NCI-H2171 treated with DMSO at 0.1 percent for 48 hours (cell line): ENCODE measurements around the gene RNF141.

Experiments
- DNase-seq: peaks from one replicate; lab custom pipeline; 2025; lab: John Stamatoyannopoulos, UW

RNF141 gene

GRCh38 chr11:10498022-10498400 lies 43.0 kb downstream of the RNF141 start:
- no peak for DNase-seq

GRCh38 chr11:10497371-10498021 lies 43.5 kb downstream of the RNF141 start:
- DNase-seq, result no peak

- DNase-seq, result no peak
These were observed 44.6 kb downstream of the RNF141 start for GRCh38 chr11:10496296-10496936.

- no peak for DNase-seq
These were observed 45.6 kb downstream of the RNF141 start for GRCh38 chr11:10495464-10495786.

- DNase-seq, result no peak
These were observed 46.1 kb downstream of the RNF141 start for GRCh38 chr11:10494636-10495463.

GRCh38 chr11:10493041-10493663 lies 47.8 kb downstream of the RNF141 start:
- DNase-seq, result no peak

GRCh38 chr11:10492084-10492483 lies 48.9 kb downstream of the RNF141 start:
- no peak for DNase-seq

- DNase-seq, result no peak
These were observed 50.4 kb downstream of the RNF141 start for GRCh38 chr11:10490398-10491241.

GRCh38 chr11:10490032-10490397 lies 51.0 kb downstream of the RNF141 start:
- no peak for DNase-seq

- DNase-seq, result no peak
These were observed 51.9 kb downstream of the RNF141 start for GRCh38 chr11:10488934-10489691.

GRCh38 chr11:10488121-10488933 lies 52.7 kb downstream of the RNF141 start:
- DNase-seq, result no peak

GRCh38 chr11:10487002-10487647 lies 53.9 kb downstream of the RNF141 start:
- DNase-seq, result no peak

GRCh38 chr11:10486161-10486840 lies 54.7 kb downstream of the RNF141 start:
- DNase-seq, result no peak

GRCh38 chr11:10485646-10486045 lies 55.3 kb downstream of the RNF141 start:
- no peak for DNase-seq

- no peak for DNase-seq
These were observed 56.4 kb downstream of the RNF141 start for GRCh38 chr11:10484461-10485180.

- no peak for DNase-seq
These were observed 57.4 kb downstream of the RNF141 start for GRCh38 chr11:10483584-10483983.

- DNase-seq, result no peak
These were observed 57.8 kb downstream of the RNF141 start for GRCh38 chr11:10483174-10483573.

- no peak for DNase-seq
These were observed 59.2 kb downstream of the RNF141 start for GRCh38 chr11:10481560-10482349.
